Lung (tissue), 12 donors: Measurements from ENCODE around the gene PIK3R3. TPM values are rescaled to one million over a fixed set of nuclear protein-coding genes. Genes with fewer than 3 reads are reported as not detected.
"Not testable (repeated sequence)": the region's sequence is repeated elsewhere in the genome, so short reads cannot be mapped to it uniquely, and the experiment has no call there.

Source experiments
- ATAC-seq: fragments of 200-7000 bp; cut with Tn5 transposase; one replicate; pipeline ENCODE4 v1.9.1; 2020; ENCODE audit warnings: moderate number of reproducible peaks; ENCODE audit not compliant: insufficient read depth, low FRiP score
- DNase-seq, 3 donors: peaks; one replicate each; pipeline ENCODE4 v3.0.0-alpha.2; 2013 to 2017
- H3K27ac ChIP-seq, 2 donors: one replicate each; pipeline ENCODE4 v1.5.1; 2013; ENCODE audit warnings: mild to moderate bottlenecking in 2 of 2, moderate library complexity in 2 of 2, control low read depth in 1 of 2, inconsistent platforms in 1 of 2, low read depth in 1 of 2, low read length in 1 of 2
- H3K27me3 ChIP-seq, 3 donors: one replicate each; pipeline ENCODE4 v1.5.1; 2013; ENCODE audit warnings: low read length in 2 of 3; ENCODE audit not compliant: control insufficient read depth in 3 of 3, insufficient read depth in 3 of 3
- H3K36me3 ChIP-seq, 4 donors: one replicate each; pipeline ENCODE4 v1.5.1; 2013; ENCODE audit warnings: low read length in 4 of 4, mild to moderate bottlenecking in 1 of 4, moderate library complexity in 1 of 4; ENCODE audit not compliant: control insufficient read depth in 4 of 4, insufficient read depth in 4 of 4
- H3K4me1 ChIP-seq, 5 donors: one replicate each; pipeline ENCODE4 v1.5.1; 2013; ENCODE audit warnings: low read length in 5 of 5, mild to moderate bottlenecking in 2 of 5, moderate library complexity in 1 of 5; ENCODE audit not compliant: control insufficient read depth in 5 of 5, insufficient read depth in 5 of 5
- H3K4me3 ChIP-seq: one replicate; pipeline ENCODE4 v1.5.1; 2013; ENCODE audit warnings: mild to moderate bottlenecking, control low read depth, moderate library complexity
- H3K9ac ChIP-seq, 2 donors: one replicate each; pipeline ENCODE4 v1.5.1; 2013; ENCODE audit warnings: low read length in 2 of 2, control low read depth in 1 of 2; ENCODE audit not compliant: insufficient read depth in 1 of 2
- H3K9me3 ChIP-seq, 4 donors: one replicate each; pipeline ENCODE4 v1.5.1; 2013; ENCODE audit warnings: low read length in 3 of 4, mild to moderate bottlenecking in 1 of 4, moderate library complexity in 1 of 4; ENCODE audit not compliant: control insufficient read depth in 4 of 4, insufficient read depth in 3 of 4
- WGBS, 2 donors: extraction: QIAGEN DNeasy Blood & Tissue Kit; methylation state at CpG; one replicate each; pipeline ENCODE4 v1.1.7; 2013; 5-methylcytosine and 5-hydroxymethylcytosine counted together
- polyA plus RNA-seq, 2 donors: library from polyadenylated mRNA; stranded (reverse); fragments of 200-250 nt; gene quantifications; one replicate each; pipeline ENCODE4 v1.2.1, GENCODE V29; 2013
- total RNA-seq, 2 donors: library from RNA; depleted of rRNA in 1 of 2; stranded (reverse); fragments of >200 nt in 1 of 2; gene quantifications; one replicate each; pipeline ENCODE4 v1.2.1, GENCODE V29; 2014 to 2021
- TF ChIP-seq, protein P1 (sequence below): IDR thresholded peaks from 2 replicates; pipeline ENCODE4 v1.5.1; 2012; ENCODE audit warnings: mild to moderate bottlenecking; ENCODE audit errors: control extremely low read depth, extremely low read depth
- donor health status: control.
- donor health status: control.
- donor health status: Bipolar disorder and iron deficiency.
- donor health status: healthy.
- donor health status: DM: yes; HTN: yes; CAD: no.

Gene PIK3R3
- total and polyA plus RNA-seq, 4 donors: 9.1 to 36.7 (median 17.1) TPM

DNA sequence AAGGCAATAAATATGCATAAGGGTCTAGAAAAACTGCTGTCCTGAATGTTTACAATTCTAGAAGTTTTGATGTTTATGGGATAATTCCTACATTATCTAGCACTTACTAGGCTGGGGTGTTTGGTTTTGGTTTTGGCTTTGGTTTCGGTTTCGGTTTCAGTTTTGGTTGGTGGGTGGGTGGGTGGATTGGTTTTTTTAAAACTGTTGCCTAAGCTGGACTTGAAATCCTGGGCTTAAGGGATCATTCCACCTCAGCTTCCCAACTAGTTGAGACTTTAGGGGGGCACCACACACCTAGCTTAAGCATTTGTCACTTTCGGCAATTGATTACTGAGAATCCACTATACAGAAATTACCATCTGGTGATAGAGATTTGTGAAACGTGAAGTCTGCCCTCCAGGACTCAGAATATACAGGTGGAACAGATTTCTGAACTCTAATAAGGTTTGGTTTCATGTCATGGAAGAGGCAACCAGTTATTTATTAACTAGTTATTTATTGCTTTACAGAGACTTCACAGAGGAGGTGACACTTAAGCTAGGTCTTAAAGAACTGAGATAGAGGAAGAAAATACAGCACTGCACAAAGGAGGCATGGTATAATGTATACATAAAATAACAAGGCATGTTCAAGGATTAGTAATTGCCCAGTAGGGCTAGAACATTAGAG is 69.6 kb downstream of the PIK3R3 start:
- peaks cover 4 to 26% (median 16%) of the 10 kb centered on the region in 4 donors for H3K36me3 ChIP-seq
- no peak for DNase-seq
- WGBS, 2 donors: 78 to 85% methylated on average over 4 of the region's 4 CpGs
- H3K4me3 ChIP-seq: no peak overlapping the region
- H3K9me3 ChIP-seq: no peaks in the 10 kb centered on the region
- H3K4me1 ChIP-seq: peaks cover 0 to 4% (median 0%) of the 10 kb centered on the region in 5 donors
- TF ChIP-seq, protein P1, sequence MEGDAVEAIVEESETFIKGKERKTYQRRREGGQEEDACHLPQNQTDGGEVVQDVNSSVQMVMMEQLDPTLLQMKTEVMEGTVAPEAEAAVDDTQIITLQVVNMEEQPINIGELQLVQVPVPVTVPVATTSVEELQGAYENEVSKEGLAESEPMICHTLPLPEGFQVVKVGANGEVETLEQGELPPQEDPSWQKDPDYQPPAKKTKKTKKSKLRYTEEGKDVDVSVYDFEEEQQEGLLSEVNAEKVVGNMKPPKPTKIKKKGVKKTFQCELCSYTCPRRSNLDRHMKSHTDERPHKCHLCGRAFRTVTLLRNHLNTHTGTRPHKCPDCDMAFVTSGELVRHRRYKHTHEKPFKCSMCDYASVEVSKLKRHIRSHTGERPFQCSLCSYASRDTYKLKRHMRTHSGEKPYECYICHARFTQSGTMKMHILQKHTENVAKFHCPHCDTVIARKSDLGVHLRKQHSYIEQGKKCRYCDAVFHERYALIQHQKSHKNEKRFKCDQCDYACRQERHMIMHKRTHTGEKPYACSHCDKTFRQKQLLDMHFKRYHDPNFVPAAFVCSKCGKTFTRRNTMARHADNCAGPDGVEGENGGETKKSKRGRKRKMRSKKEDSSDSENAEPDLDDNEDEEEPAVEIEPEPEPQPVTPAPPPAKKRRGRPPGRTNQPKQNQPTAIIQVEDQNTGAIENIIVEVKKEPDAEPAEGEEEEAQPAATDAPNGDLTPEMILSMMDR: no peak
- no peaks in the 10 kb centered on the region for H3K27me3 ChIP-seq
- H3K9ac ChIP-seq: no peak overlapping the region
- no peak for ATAC-seq
- no peak overlapping the region for H3K27ac ChIP-seq

DNA sequence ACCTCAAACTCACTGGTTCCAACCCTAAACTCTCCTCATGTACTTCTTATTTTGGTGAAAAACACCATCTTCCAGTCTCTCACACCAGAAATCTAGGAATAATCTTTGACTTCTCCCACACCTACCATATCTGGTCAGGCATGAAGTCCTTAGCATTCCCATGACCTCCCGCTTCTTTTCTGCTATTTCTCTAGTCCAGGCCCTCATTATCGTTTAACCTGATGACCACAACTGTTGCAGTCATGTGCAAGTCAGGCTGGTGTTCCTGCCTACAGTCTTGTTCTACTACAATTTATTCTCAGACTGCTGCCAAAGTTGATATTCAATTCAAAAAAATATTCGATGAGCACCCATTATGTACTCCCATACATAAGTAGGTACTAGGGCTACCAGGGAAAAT is 71.3 kb downstream of the PIK3R3 start:
- Histone ChIP-seq H3K4me3 (no peak overlapping the region), H3K9me3 (no peaks in the 10 kb centered on the region), H3K4me1 (peaks cover 0 to 4% (median 0%) of the 10 kb centered on the region in 5 donors), H3K27ac (no peak overlapping the region), H3K36me3 (peaks cover 6 to 20% (median 17%) of the 10 kb centered on the region in 4 donors), H3K9ac (no peak overlapping the region), H3K27me3 (no peaks in the 10 kb centered on the region)
- TF ChIP-seq, protein P1: no peak
- DNase-seq (no peak), ATAC-seq (no peak)
- 65 to 79% methylated on average over 3 of the region's 3 CpGs for WGBS, 2 donors

DNA sequence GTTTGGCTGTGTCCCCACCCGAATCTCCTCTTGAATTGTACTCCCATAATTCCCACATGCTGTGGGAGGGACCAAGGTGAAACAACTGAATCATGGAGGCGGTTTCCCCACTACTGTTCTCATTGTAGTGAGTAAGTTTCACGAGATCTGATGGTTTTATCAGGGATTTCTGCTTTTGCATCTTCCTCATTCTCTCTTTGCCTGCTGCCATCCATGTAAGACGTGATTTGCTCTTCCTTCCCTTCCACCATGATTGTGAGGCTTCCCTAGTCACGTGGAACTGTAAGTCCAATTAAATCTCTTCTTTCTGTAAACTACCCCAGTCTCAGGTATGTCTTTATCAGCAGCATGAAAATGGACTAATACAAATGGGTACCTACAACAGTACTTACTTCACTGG is 73.5 kb downstream of the PIK3R3 start:
- H3K9me3 ChIP-seq: no peaks in the 10 kb centered on the region
- ATAC-seq: no peak
- no peak overlapping the region for H3K4me3 ChIP-seq
- DNase-seq: no peak
- H3K4me1 ChIP-seq: no peaks in the 10 kb centered on the region
- no peak overlapping the region for H3K9ac ChIP-seq
- H3K27me3 ChIP-seq: no peaks in the 10 kb centered on the region
- TF ChIP-seq, protein P1: no peak
- 91 to 95% methylated on average over 5 of the region's 5 CpGs for WGBS, 2 donors
- peaks cover 7 to 23% (median 19%) of the 10 kb centered on the region in 4 donors for H3K36me3 ChIP-seq
- no peak overlapping the region for H3K27ac ChIP-seq

DNA sequence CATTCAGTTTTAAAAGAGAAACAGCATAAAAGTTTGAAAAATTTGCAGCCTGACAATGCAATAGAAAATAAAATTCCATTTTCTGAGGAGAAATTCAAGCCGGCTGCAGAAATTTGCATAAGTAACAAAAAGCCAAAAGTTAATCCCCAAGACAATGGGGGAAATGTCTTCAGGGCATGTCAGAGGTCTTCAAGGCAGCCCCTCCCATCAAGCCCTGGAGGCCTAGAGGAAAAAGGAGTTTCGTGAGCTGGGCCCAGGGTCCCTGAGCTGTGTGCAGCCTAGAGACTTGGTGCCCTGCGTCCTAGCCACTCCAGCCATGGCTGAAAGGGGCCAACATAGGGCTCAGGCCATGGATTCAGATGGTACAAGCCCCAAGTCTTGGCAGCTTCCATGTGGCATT is 74.6 kb downstream of the PIK3R3 start:
- DNase-seq (no peak), ATAC-seq (no peak)
- no peaks in the 10 kb centered on the region for H3K27me3 ChIP-seq
- no peaks in the 10 kb centered on the region for H3K4me1 ChIP-seq
- WGBS, 2 donors: 97% methylated on average over 3 of the region's 3 CpGs
- peaks cover 7 to 28% (median 20%) of the 10 kb centered on the region in 4 donors for H3K36me3 ChIP-seq
- no peaks in the 10 kb centered on the region for H3K9me3 ChIP-seq
- no peak overlapping the region for H3K9ac ChIP-seq
- H3K27ac ChIP-seq: no peak overlapping the region
- no peak overlapping the region for H3K4me3 ChIP-seq
- TF ChIP-seq, protein P1: no peak

DNA sequence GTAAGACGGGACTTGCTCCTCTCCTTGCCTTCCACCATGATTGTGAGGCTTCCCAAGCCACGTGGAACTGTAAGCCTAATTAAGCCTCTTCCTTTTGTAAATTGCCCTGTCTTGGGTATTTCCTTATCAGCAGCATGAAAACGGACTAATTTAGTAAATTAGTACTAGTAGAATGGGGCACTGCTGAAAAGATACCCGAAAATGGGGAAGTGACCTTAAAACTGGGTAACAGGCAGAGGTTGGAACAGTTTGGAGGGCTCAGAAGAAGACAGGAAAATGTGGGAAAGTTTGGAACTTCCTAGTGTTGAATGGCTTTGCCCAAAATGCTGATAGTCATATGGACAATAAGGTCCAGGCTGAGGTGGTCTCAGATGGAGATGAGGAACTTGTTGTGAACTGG is 75.2 kb downstream of the PIK3R3 start:
- not testable (repeated sequence) for H3K27me3 ChIP-seq, H3K4me3 ChIP-seq, H3K9me3 ChIP-seq, H3K27ac ChIP-seq, ATAC-seq, H3K9ac ChIP-seq, DNase-seq, H3K4me1 ChIP-seq
- 72 to 76% methylated on average over 4 of the region's 4 CpGs for WGBS, 2 donors
- H3K36me3 ChIP-seq: peaks cover 7 to 25% (median 20%) of the 10 kb centered on the region in 4 donors
